ENCODE results near the gene KBTBD2. TPM values are rescaled to one million over a fixed set of nuclear protein-coding genes. Genes with fewer than 3 reads are reported as not detected.
"Not testable (repeated sequence)": the region's sequence is repeated elsewhere in the genome, so short reads cannot be mapped to it uniquely, and the experiment has no call there.

Gene KBTBD2
- total RNA-seq, 2 donors from 2014 or later, result 41.8 to 52.9 TPM

DNA sequence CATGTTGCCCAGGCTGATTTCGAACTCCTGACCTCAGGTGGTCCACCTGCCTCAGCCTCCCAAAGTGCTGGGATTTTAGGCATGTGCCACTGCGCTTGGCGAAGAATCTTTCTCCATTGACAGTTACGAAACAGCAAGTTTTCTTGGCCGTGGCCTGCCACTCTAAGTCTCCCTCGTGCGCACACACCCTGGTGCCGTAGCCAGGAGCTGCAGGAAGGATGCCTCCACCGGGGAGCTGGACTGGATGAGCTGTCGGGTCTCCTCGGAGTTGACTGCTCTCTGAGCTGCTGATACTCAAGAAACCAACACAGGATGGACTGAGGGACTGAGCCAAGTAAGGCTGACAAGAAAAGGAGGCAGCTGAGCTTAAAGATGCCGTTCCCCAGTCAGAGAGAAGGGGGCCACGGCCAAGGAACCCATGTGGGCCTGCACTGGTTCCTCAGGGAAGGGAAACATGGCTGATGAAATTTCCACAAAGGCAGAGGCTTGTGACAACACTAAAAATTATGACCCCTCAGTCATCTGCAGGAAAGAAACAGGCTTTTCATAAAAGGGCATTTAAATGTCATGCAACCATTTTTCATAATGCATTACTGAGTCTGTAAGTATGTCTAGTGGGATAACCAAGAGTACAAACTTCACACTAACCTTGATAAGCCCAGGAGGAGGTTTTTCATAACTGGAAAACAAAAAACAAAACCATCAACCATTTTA is 38.0 kb upstream of the KBTBD2 start:
- no peaks in the 10 kb centered on the region for H3K9me3 ChIP-seq (ENCODE audit: control insufficient read depth, low read length)
- H3K4me1 Mint-ChIP-seq, result no peaks in the 10 kb centered on the region
- H3K4me3 Mint-ChIP-seq, result no peak overlapping the region
- H3K4me1 ChIP-seq (ENCODE audit: control insufficient read depth, insufficient read depth, low read length), result no peaks in the 10 kb centered on the region
- H3K4me3 ChIP-seq (ENCODE audit: low read length), result no peak overlapping the region
- H3K9me3 Mint-ChIP-seq, result no peaks in the 10 kb centered on the region
- WGBS, 2 experiments (ENCODE audit: insufficient coverage in 1 of 2, insufficient read length in 1 of 2), result 88 to 91% methylated on average over 12 to 13 of the region's 13 CpGs
- TF ChIP-seq, protein P1, sequence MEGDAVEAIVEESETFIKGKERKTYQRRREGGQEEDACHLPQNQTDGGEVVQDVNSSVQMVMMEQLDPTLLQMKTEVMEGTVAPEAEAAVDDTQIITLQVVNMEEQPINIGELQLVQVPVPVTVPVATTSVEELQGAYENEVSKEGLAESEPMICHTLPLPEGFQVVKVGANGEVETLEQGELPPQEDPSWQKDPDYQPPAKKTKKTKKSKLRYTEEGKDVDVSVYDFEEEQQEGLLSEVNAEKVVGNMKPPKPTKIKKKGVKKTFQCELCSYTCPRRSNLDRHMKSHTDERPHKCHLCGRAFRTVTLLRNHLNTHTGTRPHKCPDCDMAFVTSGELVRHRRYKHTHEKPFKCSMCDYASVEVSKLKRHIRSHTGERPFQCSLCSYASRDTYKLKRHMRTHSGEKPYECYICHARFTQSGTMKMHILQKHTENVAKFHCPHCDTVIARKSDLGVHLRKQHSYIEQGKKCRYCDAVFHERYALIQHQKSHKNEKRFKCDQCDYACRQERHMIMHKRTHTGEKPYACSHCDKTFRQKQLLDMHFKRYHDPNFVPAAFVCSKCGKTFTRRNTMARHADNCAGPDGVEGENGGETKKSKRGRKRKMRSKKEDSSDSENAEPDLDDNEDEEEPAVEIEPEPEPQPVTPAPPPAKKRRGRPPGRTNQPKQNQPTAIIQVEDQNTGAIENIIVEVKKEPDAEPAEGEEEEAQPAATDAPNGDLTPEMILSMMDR (conservative IDR thresholded peaks at IDR 0.05), result no peak
- H3K27me3 ChIP-seq (ENCODE audit: control insufficient read depth, insufficient read depth, low read length, poor library complexity, severe bottlenecking), result no peaks in the 10 kb centered on the region
- H3K9ac ChIP-seq (ENCODE audit: extremely low read depth, low read length, poor library complexity, severe bottlenecking), result no peak overlapping the region
- peaks cover 20% of the 10 kb centered on the region for H3K36me3 ChIP-seq (ENCODE audit: control insufficient read depth, insufficient read depth, low read length)
- no peak overlapping the region for H3K27ac Mint-ChIP-seq
- H3K27me3 Mint-ChIP-seq (ENCODE audit: insufficient read depth), result peaks cover 46% of the 10 kb centered on the region
- no peak overlapping the region for H3K27ac ChIP-seq (ENCODE audit: low read depth, low read length)
- no peak for DNase-seq
- peaks cover 41% of the 10 kb centered on the region for H3K36me3 Mint-ChIP-seq (ENCODE audit: low read depth)

DNA sequence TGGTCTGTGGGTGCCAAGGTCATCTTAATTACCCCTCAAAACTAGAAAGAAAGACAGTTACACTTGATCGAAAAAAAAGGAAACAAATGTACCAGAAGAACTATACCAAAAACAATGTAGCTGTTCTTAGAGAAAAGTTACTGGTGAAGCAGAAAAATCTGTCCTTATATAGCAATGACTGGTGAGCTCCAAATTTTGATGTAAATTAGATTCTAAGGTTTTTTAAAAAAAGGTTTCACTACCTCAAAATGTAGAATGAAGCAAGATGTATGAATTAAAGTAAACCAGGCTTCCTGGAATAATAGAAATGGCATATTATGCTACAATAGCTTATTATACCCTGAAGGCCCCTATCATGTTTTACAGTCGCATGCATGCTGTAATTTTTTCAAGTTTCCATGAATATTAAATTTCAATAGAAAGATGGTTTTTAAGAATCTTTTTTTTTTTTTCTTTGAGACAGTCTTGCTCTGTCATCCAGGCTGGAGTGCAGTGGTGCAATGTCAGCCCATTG is 37.3 kb upstream of the KBTBD2 start:
- TF ChIP-seq, protein P1 (conservative IDR thresholded peaks at IDR 0.05), result no peak
- DNase-seq, result no peak
- Mint-ChIP-seq H3K9me3 (no peaks in the 10 kb centered on the region), H3K27me3 (ENCODE audit: insufficient read depth) (peaks cover 41% of the 10 kb centered on the region), H3K4me1 (no peaks in the 10 kb centered on the region), H3K4me3 (no peak overlapping the region), H3K36me3 (ENCODE audit: low read depth) (peaks cover 39% of the 10 kb centered on the region), H3K27ac (no peak overlapping the region)
- H3K27me3 ChIP-seq (ENCODE audit: control insufficient read depth, insufficient read depth, low read length, poor library complexity, severe bottlenecking), result no peaks in the 10 kb centered on the region
- H3K4me1 ChIP-seq (ENCODE audit: control insufficient read depth, insufficient read depth, low read length), result no peaks in the 10 kb centered on the region
- H3K9me3 ChIP-seq (ENCODE audit: control insufficient read depth, low read length), result no peaks in the 10 kb centered on the region
- H3K4me3 ChIP-seq (ENCODE audit: low read length), result no peak overlapping the region
- H3K36me3 ChIP-seq (ENCODE audit: control insufficient read depth, insufficient read depth, low read length), result peaks cover 20% of the 10 kb centered on the region
- WGBS, 2 experiments (ENCODE audit: insufficient coverage in 1 of 2, insufficient read length in 1 of 2), result 92% methylated on average over 2 of the region's 2 CpGs; no CpG with 5 or more reads in 1 of the 2 experiments
- no peak overlapping the region for H3K9ac ChIP-seq (ENCODE audit: extremely low read depth, low read length, poor library complexity, severe bottlenecking)
- H3K27ac ChIP-seq (ENCODE audit: low read depth, low read length), result no peak overlapping the region

DNA sequence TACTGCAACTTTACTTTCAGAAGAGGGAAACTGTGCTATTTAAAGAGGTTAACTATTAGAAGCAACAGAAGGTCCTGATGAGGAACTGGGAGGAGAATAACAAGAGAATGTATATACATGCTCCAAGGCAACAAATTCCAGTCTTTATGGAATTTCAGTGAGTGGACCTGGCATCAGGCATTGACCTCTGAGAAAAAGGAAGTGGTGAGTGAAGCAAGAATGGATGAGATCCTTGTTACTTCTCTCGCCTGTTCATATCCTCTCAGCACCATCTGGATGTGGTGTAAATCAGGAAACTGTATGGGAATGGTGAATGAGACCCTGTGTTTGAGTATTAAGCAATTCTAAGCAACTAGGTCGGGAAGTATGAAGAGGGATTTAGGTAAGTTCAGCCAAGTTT is 30.3 kb upstream of the KBTBD2 start:
- Histone ChIP-seq H3K4me1 (ENCODE audit: control insufficient read depth, insufficient read depth, low read length) (no peaks in the 10 kb centered on the region), H3K9me3 (ENCODE audit: control insufficient read depth, low read length) (no peaks in the 10 kb centered on the region), H3K36me3 (ENCODE audit: control insufficient read depth, insufficient read depth, low read length) (peaks cover 18% of the 10 kb centered on the region), H3K4me3 (ENCODE audit: low read length) (no peak overlapping the region), H3K27me3 (ENCODE audit: control insufficient read depth, insufficient read depth, low read length, poor library complexity, severe bottlenecking) (no peaks in the 10 kb centered on the region), H3K27ac (ENCODE audit: low read depth, low read length) (no peak overlapping the region), H3K9ac (ENCODE audit: extremely low read depth, low read length, poor library complexity, severe bottlenecking) (no peak overlapping the region)
- no peak overlapping the region for H3K4me3 Mint-ChIP-seq
- TF ChIP-seq, protein P1 (conservative IDR thresholded peaks at IDR 0.05), result no peak
- no peak overlapping the region for H3K27ac Mint-ChIP-seq
- 94 to 100% methylated on average over 2 of the region's 2 CpGs for WGBS, 2 experiments (ENCODE audit: insufficient coverage in 1 of 2, insufficient read length in 1 of 2)
- peaks cover 17% of the 10 kb centered on the region for H3K36me3 Mint-ChIP-seq (ENCODE audit: low read depth)
- DNase-seq, result no peak
- peaks cover 12% of the 10 kb centered on the region for H3K27me3 Mint-ChIP-seq (ENCODE audit: insufficient read depth)
- H3K9me3 Mint-ChIP-seq, result no peaks in the 10 kb centered on the region
- H3K4me1 Mint-ChIP-seq, result no peaks in the 10 kb centered on the region

DNA sequence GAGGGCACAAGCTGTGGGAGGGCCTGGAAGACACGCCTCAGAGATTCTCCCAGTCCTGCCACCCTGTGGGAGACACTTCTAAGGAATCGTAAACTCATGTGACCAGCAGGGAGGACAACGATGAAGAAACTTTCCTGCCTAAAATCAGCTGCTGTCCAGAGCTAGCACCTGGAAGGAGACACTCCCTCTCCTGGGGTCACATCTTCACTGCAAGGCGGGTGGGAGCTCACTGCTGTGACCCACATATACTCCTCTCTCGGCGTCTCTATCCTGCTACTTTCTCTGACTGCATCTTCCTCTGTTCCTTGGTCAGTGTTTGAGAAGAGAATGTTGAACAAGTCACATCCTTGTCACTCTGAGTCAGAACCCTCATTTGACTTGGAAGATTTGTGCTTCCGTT is 25.4 kb upstream of the KBTBD2 start:
- not testable (repeated sequence) for H3K9me3 Mint-ChIP-seq; H3K4me3 Mint-ChIP-seq; DNase-seq; H3K27me3 ChIP-seq (ENCODE audit: control insufficient read depth, insufficient read depth, low read length, poor library complexity, severe bottlenecking); H3K27ac ChIP-seq (ENCODE audit: low read depth, low read length); H3K9me3 ChIP-seq (ENCODE audit: control insufficient read depth, low read length); H3K27ac Mint-ChIP-seq; H3K27me3 Mint-ChIP-seq (ENCODE audit: insufficient read depth); H3K4me1 ChIP-seq (ENCODE audit: control insufficient read depth, insufficient read depth, low read length); H3K4me3 ChIP-seq (ENCODE audit: low read length); H3K9ac ChIP-seq (ENCODE audit: extremely low read depth, low read length, poor library complexity, severe bottlenecking); H3K4me1 Mint-ChIP-seq
- peaks cover 14% of the 10 kb centered on the region for H3K36me3 ChIP-seq (ENCODE audit: control insufficient read depth, insufficient read depth, low read length)
- peaks cover 26% of the 10 kb centered on the region for H3K36me3 Mint-ChIP-seq (ENCODE audit: low read depth)
- 86% methylated on average over 3 of the region's 7 CpGs; no CpG with 5 or more reads in 1 of the 2 experiments for WGBS, 2 experiments (ENCODE audit: insufficient coverage in 1 of 2, insufficient read length in 1 of 2)

Measured in endodermal cell (in vitro differentiated cells).